OCI-LY3 (cell line): Measurements from ENCODE around the gene GUCD1.
"Not testable (repeated sequence)": the region's sequence is repeated elsewhere in the genome, so short reads cannot be mapped to it uniquely, and the experiment has no call there.

ENCODE experiments used
- H2AFZ ChIP-seq: fragments of 200-600, 300-600 bp; shearing (Covaris generic); 2 replicates; pipeline ENCODE4 v1.6.0; 2014; ENCODE audit warnings: antibody characterized with exemption, low read depth, low read length
- H3K27ac ChIP-seq: fragments of 200-600, 300-600 bp; sonication (generic); 2 replicates; pipeline ENCODE4 v1.5.1; 2014; ENCODE audit warnings: mild to moderate bottlenecking, low read length, moderate library complexity, mixed read lengths
- H3K27me3 ChIP-seq: fragments of 200-600, 300-600 bp; sonication (generic); 2 replicates; pipeline ENCODE4 v1.6.1; 2014; ENCODE audit warnings: low read depth, low read length, mixed read lengths
- H3K36me3 ChIP-seq: fragments of 200-600, 300-600 bp; sonication (generic); replicated peaks from 2 replicates; pipeline ENCODE3; 2014; ENCODE audit warnings: low read depth, low read length, mixed read lengths
- H3K4me1 ChIP-seq: fragments of 300-600, 200-600 bp; sonication (generic); 2 replicates; pipeline ENCODE4 v1.6.1; 2014; ENCODE audit warnings: low read length, mixed read lengths
- H3K4me2 ChIP-seq: fragments of 200-600, 300-600 bp; sonication (generic); 2 replicates; pipeline ENCODE4 v1.6.1; 2014; ENCODE audit warnings: low read length, mixed read lengths
- H3K4me3 ChIP-seq: fragments of 300-600, 200-600 bp; sonication (generic); 2 replicates; pipeline ENCODE4 v1.5.1; 2014; ENCODE audit warnings: antibody characterized with exemption, mild to moderate bottlenecking, low read length, moderate library complexity
- H3K79me2 ChIP-seq: fragments of 300-600, 200-600 bp; shearing (Covaris generic); 2 replicates; pipeline ENCODE4 v1.6.1; 2014; ENCODE audit warnings: mild to moderate bottlenecking, low read length, mixed read lengths
- H3K9ac ChIP-seq: fragments of 300-600, 200-600 bp; shearing (Covaris generic); 2 replicates; pipeline ENCODE4 v1.6.0; 2014; ENCODE audit warnings: mild to moderate bottlenecking, low read length, moderate library complexity
- H3K9me3 ChIP-seq: fragments of 200-600, 300-600 bp; shearing (Covaris generic); 2 replicates; pipeline ENCODE4 v1.6.1; 2014; ENCODE audit warnings: low read length, mixed read lengths; ENCODE audit not compliant: insufficient read depth
- H4K20me1 ChIP-seq: fragments of 200-600, 300-600 bp; sonication (generic); 2 replicates; pipeline ENCODE4 v1.6.1; 2016; ENCODE audit warnings: low read length, mixed read lengths; ENCODE audit not compliant: insufficient read depth
- EZH2phosphoT487 ChIP-seq: fragments of 200-600 bp; shearing (Covaris generic); IDR thresholded peaks from 2 replicates; pipeline ENCODE4 v1.6.1; 2018; ENCODE audit warnings: antibody characterized with exemption, mixed run types, low read depth
- TF ChIP-seq, protein P1 (sequence below): fragments of 200-600, 300-600 bp; sonication (generic); IDR thresholded peaks from 2 replicates; pipeline ENCODE4 v1.5.1; 2014; ENCODE audit warnings: antibody characterized with exemption, low read length, low read depth

The GUCD1 gene

DNA sequence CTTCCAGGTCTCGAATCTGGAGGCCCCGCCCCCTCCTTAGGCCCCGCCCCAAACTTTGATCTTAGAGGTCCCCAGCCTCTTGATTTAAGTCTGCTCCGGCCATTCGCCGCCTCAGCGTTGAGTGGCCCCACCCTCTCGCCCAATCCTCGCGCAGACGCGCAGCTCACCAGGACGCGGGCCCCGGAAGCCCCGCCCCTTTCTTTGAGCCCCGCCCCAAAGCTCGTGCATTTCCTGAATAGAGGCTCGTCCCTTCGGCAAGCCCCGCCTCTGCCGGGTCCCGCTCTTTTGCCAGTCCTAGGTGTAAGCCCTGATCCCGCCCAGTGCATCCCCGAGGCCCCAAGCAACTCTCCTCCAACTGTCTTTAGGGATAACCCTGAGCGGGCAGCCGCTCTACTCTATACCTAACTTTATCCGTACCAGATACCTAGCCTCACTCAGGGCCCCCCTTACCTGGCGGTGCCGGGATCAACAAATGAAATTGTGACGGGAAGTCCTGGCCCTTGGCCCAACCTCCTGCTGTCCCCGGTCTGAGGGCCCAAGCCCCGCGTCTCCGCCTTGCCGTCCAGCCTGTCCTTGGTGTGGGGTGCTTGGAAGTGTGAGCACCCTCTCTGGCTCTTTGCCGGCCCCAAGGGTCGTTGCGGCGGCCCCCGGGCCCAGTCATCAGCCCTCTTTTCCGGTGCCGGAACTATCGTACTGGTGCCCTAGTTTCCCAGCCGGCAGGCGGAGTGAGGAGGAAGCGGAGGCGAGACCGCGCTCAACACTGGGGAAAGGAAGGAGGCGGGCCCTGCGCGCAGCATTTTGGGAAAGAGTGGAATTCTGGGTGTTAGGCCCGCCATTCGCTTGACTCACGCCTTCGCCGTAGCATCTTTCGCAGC is 464 bp upstream of the GUCD1 start, which contains the start of gene SNRPD3:
Gene SNRPD3, plus strand, starts transcription at position 835 of the 875 bp plus-strand sequence. CDS start 1,676 bp downstream, outside the sequence.
- Histone ChIP-seq H3K36me3 (peaks cover 30% of the 10 kb centered on the region), H3K9ac (peak within 1 kb of the TSS; percentile 98), H2AFZ (peak within 1 kb of the TSS; percentile 82), H3K4me2 (peak within 1 kb of the TSS; percentile 98), H4K20me1 (peaks cover 21% of the 10 kb centered on the region), H3K27me3 (no peaks in the 10 kb centered on the region), H3K79me2 (peaks cover 91% of the 10 kb centered on the region), H3K9me3 (no peaks in the 10 kb centered on the region), H3K27ac (peak within 1 kb of the TSS; percentile 86), H3K4me3 (peak within 1 kb of the TSS; percentile 94), H3K4me1 (peaks cover 24% of the 10 kb centered on the region)
- TF ChIP-seq, protein P1, sequence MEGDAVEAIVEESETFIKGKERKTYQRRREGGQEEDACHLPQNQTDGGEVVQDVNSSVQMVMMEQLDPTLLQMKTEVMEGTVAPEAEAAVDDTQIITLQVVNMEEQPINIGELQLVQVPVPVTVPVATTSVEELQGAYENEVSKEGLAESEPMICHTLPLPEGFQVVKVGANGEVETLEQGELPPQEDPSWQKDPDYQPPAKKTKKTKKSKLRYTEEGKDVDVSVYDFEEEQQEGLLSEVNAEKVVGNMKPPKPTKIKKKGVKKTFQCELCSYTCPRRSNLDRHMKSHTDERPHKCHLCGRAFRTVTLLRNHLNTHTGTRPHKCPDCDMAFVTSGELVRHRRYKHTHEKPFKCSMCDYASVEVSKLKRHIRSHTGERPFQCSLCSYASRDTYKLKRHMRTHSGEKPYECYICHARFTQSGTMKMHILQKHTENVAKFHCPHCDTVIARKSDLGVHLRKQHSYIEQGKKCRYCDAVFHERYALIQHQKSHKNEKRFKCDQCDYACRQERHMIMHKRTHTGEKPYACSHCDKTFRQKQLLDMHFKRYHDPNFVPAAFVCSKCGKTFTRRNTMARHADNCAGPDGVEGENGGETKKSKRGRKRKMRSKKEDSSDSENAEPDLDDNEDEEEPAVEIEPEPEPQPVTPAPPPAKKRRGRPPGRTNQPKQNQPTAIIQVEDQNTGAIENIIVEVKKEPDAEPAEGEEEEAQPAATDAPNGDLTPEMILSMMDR, result no peak
- TF ChIP-seq EZH2phosphoT487, result no peak

DNA sequence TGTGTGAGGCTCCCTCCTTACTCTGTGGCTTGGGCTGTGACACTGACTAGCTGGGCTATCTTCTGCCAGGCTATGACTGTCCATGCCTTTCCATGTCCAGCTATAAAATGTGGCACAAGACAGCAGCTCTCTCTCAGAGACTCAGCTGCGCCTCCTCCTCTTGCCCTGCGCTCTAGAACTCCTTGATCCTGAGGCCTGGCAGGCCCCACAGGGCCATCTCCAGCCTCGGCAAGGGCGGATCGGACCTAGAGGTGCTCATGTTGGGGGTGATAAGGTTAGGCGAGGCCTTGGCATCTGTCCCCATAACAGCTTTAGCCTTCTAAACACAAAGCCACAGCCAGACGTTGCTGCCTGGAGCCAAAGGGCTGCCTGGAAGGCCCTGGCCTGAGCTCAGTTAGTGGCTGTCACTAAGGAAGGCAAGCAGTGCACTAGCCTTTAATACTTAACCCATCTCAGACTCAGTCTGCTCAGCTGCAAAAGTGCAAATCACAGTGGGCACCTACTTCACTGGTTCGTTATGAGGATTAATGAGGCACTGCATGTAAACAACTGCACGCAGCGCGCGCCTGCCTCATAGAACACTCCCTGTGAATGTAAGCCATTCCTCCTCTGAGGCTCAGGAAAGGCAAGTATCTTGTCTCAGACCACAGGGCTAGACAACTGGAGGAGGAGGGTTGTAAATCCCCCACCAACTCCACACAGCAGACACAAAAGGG is 1.2 kb downstream of the GUCD1 start:
- Histone ChIP-seq H3K36me3 (peaks cover 20% of the 10 kb centered on the region), H3K4me3 (peak overlapping the region; percentile 94), H3K27ac (peak overlapping the region; percentile 66; the same call in 1 of the 2 replicates), H3K4me1 (peaks cover 24% of the 10 kb centered on the region), H4K20me1 (peaks cover 29% of the 10 kb centered on the region), H3K9me3 (no peaks in the 10 kb centered on the region), H3K4me2 (peak overlapping the region; percentile 94), H2AFZ (no peak overlapping the region), H3K9ac (peak overlapping the region; percentile 98), H3K27me3 (no peaks in the 10 kb centered on the region), H3K79me2 (peaks cover 86% of the 10 kb centered on the region)
- TF ChIP-seq, protein P1, result no peak
- TF ChIP-seq EZH2phosphoT487, result no peak

DNA sequence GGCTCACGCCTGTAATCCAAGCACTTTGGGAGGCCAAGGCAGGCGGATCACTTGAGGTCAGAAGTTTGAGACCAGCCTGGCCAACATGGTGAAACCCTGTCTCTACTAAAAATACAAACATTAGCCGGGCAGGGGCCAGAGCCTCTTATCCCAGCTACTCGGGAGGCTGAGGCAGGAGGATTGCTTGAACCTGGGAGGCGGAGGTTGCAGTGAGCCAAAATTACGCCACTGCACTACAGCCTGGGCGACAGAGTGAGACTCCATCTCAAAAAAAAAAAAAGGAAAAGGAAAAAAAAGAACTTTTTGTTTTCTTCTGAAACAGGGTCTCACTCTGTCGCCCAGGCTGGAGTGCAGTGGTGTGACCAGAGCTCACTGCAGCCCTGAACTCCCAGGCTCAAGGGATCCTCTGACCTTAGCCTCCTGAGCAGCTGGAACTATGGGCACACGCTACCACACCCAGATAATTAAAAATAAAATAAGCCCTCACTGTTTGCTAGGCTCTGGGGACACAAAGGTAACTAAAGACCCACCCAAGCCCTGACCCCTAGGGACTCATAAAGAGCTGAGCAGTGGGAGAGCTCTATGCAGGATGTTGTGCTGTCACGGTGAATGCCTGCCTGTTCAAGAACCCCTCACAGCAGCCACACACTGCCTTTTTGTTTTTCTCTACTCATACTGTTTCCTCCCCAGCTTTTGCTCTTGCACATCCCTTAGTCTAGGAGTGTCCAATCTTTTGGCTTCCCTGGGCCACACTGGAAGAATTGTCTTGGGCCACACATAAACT is 2.2 kb downstream of the GUCD1 start:
- not testable (repeated sequence) for H3K27me3 ChIP-seq, H3K27ac ChIP-seq, H3K4me3 ChIP-seq, H2AFZ ChIP-seq, H3K9me3 ChIP-seq
- Histone ChIP-seq H3K4me1 (peaks cover 24% of the 10 kb centered on the region), H3K4me2 (peak overlapping the region; percentile 94; the same call in 1 of the 2 replicates), H3K79me2 (peaks cover 76% of the 10 kb centered on the region), H3K9ac (0 out of 2 replicates have a peak overlapping the region, but pooled peaks have one; percentile 98), H4K20me1 (peaks cover 29% of the 10 kb centered on the region), H3K36me3 (peaks cover 14% of the 10 kb centered on the region)

DNA sequence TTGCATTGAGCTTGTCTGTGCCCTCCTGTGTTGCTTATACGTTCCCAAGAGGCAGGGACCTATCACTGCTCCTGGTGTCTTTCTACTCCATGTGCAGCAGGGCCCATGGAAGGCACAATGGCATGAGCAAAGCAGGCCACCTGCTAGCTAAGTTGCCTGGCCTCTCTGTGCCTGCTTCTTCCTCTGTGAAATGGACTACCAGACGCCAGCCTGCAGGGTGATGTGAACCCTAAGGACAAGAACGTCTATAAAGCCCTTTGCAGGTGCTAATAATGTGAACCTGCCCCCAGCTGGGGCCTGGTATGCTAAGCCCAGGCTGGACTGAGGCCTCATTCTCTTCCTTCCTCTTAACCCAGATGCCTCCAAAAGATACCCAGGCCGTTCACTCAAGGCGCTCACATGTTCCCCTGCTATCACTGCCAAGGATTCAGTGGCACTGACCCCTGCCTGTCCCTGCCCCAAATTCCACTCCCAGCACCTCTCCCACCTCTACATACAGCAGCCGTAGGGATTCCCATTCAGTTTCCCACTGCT is 4.0 kb downstream of the GUCD1 start:
- Histone ChIP-seq H3K4me3 (no peak overlapping the region), H4K20me1 (peaks cover 17% of the 10 kb centered on the region), H3K36me3 (peaks cover 20% of the 10 kb centered on the region), H3K27me3 (no peaks in the 10 kb centered on the region), H3K79me2 (peaks cover 59% of the 10 kb centered on the region), H3K4me2 (no peak overlapping the region), H3K4me1 (peaks cover 12% of the 10 kb centered on the region), H3K27ac (no peak overlapping the region), H3K9ac (no peak overlapping the region), H2AFZ (no peak overlapping the region), H3K9me3 (no peaks in the 10 kb centered on the region)
- TF ChIP-seq, protein P1, result no peak
- TF ChIP-seq EZH2phosphoT487, result no peak
